GM21360 (cell line): ENCODE data around the gene TCHH.
"Not testable (repeated sequence)": the region's sequence is repeated elsewhere in the genome, so short reads cannot be mapped to it uniquely, and the experiment has no call there.

Source experiments
- ATAC-seq: cut with Tn5 transposase; IDR thresholded peaks from one replicate; pipeline ENCODE4 v1.9.1; 2021; ENCODE audit warnings: mild to moderate bottlenecking, moderate library complexity; ENCODE audit not compliant: unreplicated experiment

The TCHH gene

GRCh38 chr1:152115344-152115743 is at the start of gene TCHH:
Gene TCHH, minus strand, starts transcription at chr1:152115444. Its CDS starts 1,364 bp downstream, at chr1:152114080.
- no peak for ATAC-seq

GRCh38 chr1:152164517-152165136 is 49.4 kb upstream of the TCHH start:
- no peak for ATAC-seq

GRCh38 chr1:152162792-152163463 is 47.7 kb upstream of the TCHH start:
- no peak for ATAC-seq

- no peak for ATAC-seq
Measured at GRCh38 chr1:152160576-152160975, 45.3 kb upstream of the TCHH start.

GRCh38 chr1:152159144-152159543 is 43.9 kb upstream of the TCHH start, which contains the start of gene RPTN:
Gene RPTN, minus strand, starts transcription at chr1:152159228. Its CDS starts 1,339 bp downstream, at chr1:152157889.
- no peak for ATAC-seq

GRCh38 chr1:152153996-152154395 is 38.8 kb upstream of the TCHH start:
- no peak for ATAC-seq

GRCh38 chr1:152151646-152152045 is 36.4 kb upstream of the TCHH start:
- no peak for ATAC-seq

GRCh38 chr1:152148981-152149380 is 33.7 kb upstream of the TCHH start:
- no peak for ATAC-seq

- ATAC-seq, result no peak
Measured at GRCh38 chr1:152148051-152148450, 32.8 kb upstream of the TCHH start.

- ATAC-seq, result no peak
Measured at GRCh38 chr1:152145769-152146168, 30.5 kb upstream of the TCHH start.

- ATAC-seq, result not testable (repeated sequence)
Measured at GRCh38 chr1:152144674-152145183, 29.5 kb upstream of the TCHH start.

GRCh38 chr1:152143150-152143887 is 28.1 kb upstream of the TCHH start:
- ATAC-seq, result no peak

- no peak for ATAC-seq
Measured at GRCh38 chr1:152141971-152142584, 26.8 kb upstream of the TCHH start.

GRCh38 chr1:152137215-152137614 is 22.0 kb upstream of the TCHH start:
- no peak for ATAC-seq

- ATAC-seq, result no peak
Measured at GRCh38 chr1:152130186-152130585, 14.9 kb upstream of the TCHH start.

GRCh38 chr1:152127673-152128072 is 12.4 kb upstream of the TCHH start:
- no peak for ATAC-seq

- no peak for ATAC-seq
Measured at GRCh38 chr1:152125834-152126443, 10.7 kb upstream of the TCHH start.

GRCh38 chr1:152118915-152119314 is 3.7 kb upstream of the TCHH start:
- no peak for ATAC-seq

- no peak for ATAC-seq
Measured at GRCh38 chr1:152112885-152113432, 2.3 kb downstream of the TCHH start.

GRCh38 chr1:152112101-152112884 is 3.0 kb downstream of the TCHH start:
- ATAC-seq, result no peak
